HCT116 (cell line): Measurements from ENCODE around the gene GABBR2. TPM values are rescaled to one million over a fixed set of nuclear protein-coding genes. Genes with fewer than 3 reads are reported as not detected.

ENCODE experiments used
- ATAC-seq: fragments of 200-7000 bp; cut with Tn5 transposase; 2 replicates; pipeline ENCODE4 v1.9.1; 2020; ENCODE audit warnings: mild to moderate bottlenecking, moderate library complexity
- BruUV-seq: library from RNA; stranded (reverse); fragments of 400-500 nt; replicated peaks from 2 replicates; lab custom pipeline; 2021; lab: Mats Ljungman, UMichigan
- CTCF ChIA-PET: fragments of 300-600 bp; sonication (Branson Sonifier 250); formaldehyde crosslinking; loops from one replicate; lab custom pipeline; 2021; ENCODE audit warnings: antibody characterized with exemption; lab: Charles Lee
- POLR2A ChIA-PET: fragments of 300-600, 350-600 bp; sonication (Branson Sonifier 250); formaldehyde crosslinking; loops from one replicate; lab custom pipeline; 2021; ENCODE audit warnings: antibody characterized with exemption; lab: Charles Lee
- RAD21 ChIA-PET, 2 experiments: fragments of 300-600 bp; sonication (Branson Sonifier 250); formaldehyde crosslinking; loops; one replicate each; lab custom pipeline; 2023; ENCODE audit warnings: low total read pairs in 2 of 2; ENCODE audit not compliant: uncharacterized antibody in 2 of 2, unreplicated experiment in 2 of 2, low non-redundant PET in 1 of 2; lab: Charles Lee
- DNase-seq: peaks from one replicate; pipeline ENCODE4 v3.0.0-alpha.2; 2010; ENCODE audit warnings: low read depth, low spot score
- H2AFZ ChIP-seq: fragments of 200-600 bp; shearing (Covaris generic), sonication (generic); 2 replicates; pipeline ENCODE4 v1.6.1; 2017; ENCODE audit warnings: low read depth, mixed run types, mixed read lengths, antibody characterized with exemption, low read length; ENCODE audit not compliant: poor library complexity, severe bottlenecking
- H3K27ac ChIP-seq: 2 replicates; pipeline ENCODE4 v1.5.1; 2012; ENCODE audit warnings: low read depth, low read length
- H3K27me3 ChIP-seq: fragments of 200-600 bp; sonication (generic); 2 replicates; pipeline ENCODE4 v1.6.1; 2016; ENCODE audit warnings: mixed run types, low read length, mixed read lengths; ENCODE audit not compliant: insufficient read depth
- H3K36me3 ChIP-seq, 2 experiments: fragments of 200-500 bp in 1 of 2; fragments of 200-600 bp in 1 of 2; sonication (Bioruptor generic) in 1 of 2; sonication (generic) in 1 of 2; 2 replicates each; pipeline versions ENCODE4 v1.5.1 to v1.6.1; 2014 to 2016; ENCODE audit warnings: low read length in 2 of 2, inconsistent platforms in 1 of 2, mixed read lengths in 1 of 2, mixed run types in 1 of 2; ENCODE audit not compliant: insufficient read depth in 2 of 2, control insufficient read depth in 1 of 2
- H3K4me1 ChIP-seq, 2 experiments: fragments of 200-600 bp in 1 of 2; sonication (generic) in 1 of 2; 2 replicates each; pipeline versions ENCODE4 v1.5.1 to v1.6.1; 2012 to 2017; ENCODE audit warnings: low read length in 2 of 2, inconsistent platforms in 1 of 2, mild to moderate bottlenecking in 1 of 2, mixed read lengths in 1 of 2, mixed run types in 1 of 2, moderate library complexity in 1 of 2; ENCODE audit not compliant: insufficient read depth in 2 of 2, control insufficient read depth in 1 of 2
- H3K4me2 ChIP-seq: fragments of 200-600 bp; sonication (generic); 2 replicates; pipeline ENCODE4 v1.6.1; 2017; ENCODE audit warnings: mixed run types, low read length, mixed read lengths
- H3K4me3 ChIP-seq, 2 experiments: fragments of 200-600 bp in 1 of 2; sonication (generic) in 1 of 2; replicated peaks in 1 of 2; 2 replicates each; pipeline ENCODE4 v1.5.1; 2011 to 2016; ENCODE audit warnings: low read length in 2 of 2, control low read depth in 1 of 2, low read depth in 1 of 2, mild to moderate bottlenecking in 1 of 2, mixed read lengths in 1 of 2, mixed run types in 1 of 2
- H3K79me2 ChIP-seq: fragments of 200-600 bp; sonication (generic); 2 replicates; pipeline ENCODE4 v1.6.1; 2017; ENCODE audit warnings: mild to moderate bottlenecking, mixed run types, low read length, moderate library complexity, mixed read lengths; ENCODE audit not compliant: insufficient read depth
- H3K9ac ChIP-seq: fragments of 200-600 bp; sonication (generic); 2 replicates; pipeline ENCODE4 v1.6.1; 2016; ENCODE audit warnings: low read length, mixed read lengths
- H3K9me2 ChIP-seq: fragments of 200-600 bp; sonication (generic), shearing (Covaris generic); 2 replicates; pipeline ENCODE4 v1.6.1; 2017; ENCODE audit warnings: mixed run types, mild to moderate bottlenecking, moderate library complexity; ENCODE audit not compliant: insufficient read depth
- H3K9me3 ChIP-seq, 2 experiments: fragments of 200-500 bp in 1 of 2; fragments of 200-600 bp in 1 of 2; sonication (Bioruptor generic) in 1 of 2; sonication (generic) in 1 of 2; 2 replicates each; pipeline ENCODE4 v1.6.1; 2014 to 2017; ENCODE audit warnings: low read length in 2 of 2, mixed read lengths in 2 of 2, inconsistent platforms in 1 of 2, low read depth in 1 of 2, mild to moderate bottlenecking in 1 of 2, mixed run types in 1 of 2, moderate library complexity in 1 of 2; ENCODE audit not compliant: control insufficient read depth in 1 of 2, insufficient read depth in 1 of 2
- H4K20me1 ChIP-seq: fragments of 200-600 bp; sonication (generic), shearing (Covaris generic); 2 replicates; pipeline ENCODE4 v1.6.1; 2017; ENCODE audit warnings: mixed run types, mild to moderate bottlenecking, moderate library complexity; ENCODE audit not compliant: insufficient read depth
- CBX3 ChIP-seq: IDR thresholded peaks from 2 replicates; pipeline ENCODE4 v1.6.1; 2012; ENCODE audit warnings: low read depth
- EGR1 ChIP-seq: IDR thresholded peaks from 2 replicates; pipeline ENCODE4 v1.6.1; 2012; ENCODE audit warnings: low read depth
- ELF1 ChIP-seq: IDR thresholded peaks from 2 replicates; pipeline ENCODE4 v1.6.1; 2012; ENCODE audit warnings: low read depth, borderline replicate concordance
- EZH2 ChIP-seq: fragments of 200-600 bp; sonication (generic); IDR thresholded peaks from 2 replicates; pipeline ENCODE4 v1.6.1; 2017; ENCODE audit warnings: antibody characterized with exemption, mixed run types
- EZH2phosphoT487 ChIP-seq: fragments of 200-600 bp; IDR thresholded peaks from 2 replicates; pipeline ENCODE4 v1.6.1; 2018; ENCODE audit warnings: antibody characterized with exemption, borderline replicate concordance
- RAD21 ChIP-seq: IDR thresholded peaks from 2 replicates; pipeline ENCODE4 v1.6.1; 2012; ENCODE audit warnings: low read depth, mild to moderate bottlenecking
- SIN3A ChIP-seq: IDR thresholded peaks from 2 replicates; pipeline ENCODE4 v1.6.1; 2012; ENCODE audit warnings: low read depth
- SRF ChIP-seq: IDR thresholded peaks from 2 replicates; pipeline ENCODE4 v1.6.1; 2012; ENCODE audit warnings: low read depth
- ZFX ChIP-seq: fragments of 450-650 bp; IDR thresholded peaks from 2 replicates; pipeline ENCODE4 v1.6.1; 2017
- intact Hi-C: fragments of 100-400 bp; cut with micrococcal nuclease; formaldehyde crosslinking; loops from 2 replicates; pipeline ENCODE4 v1.10.0; 2022
- total RNA-seq: library from RNA; stranded (reverse); gene quantifications from one replicate; pipeline ENCODE4 v1.2.1, GENCODE V29; 2021; ENCODE audit not compliant: unreplicated experiment
- TF ChIP-seq, protein P1 (sequence below): IDR thresholded peaks from 2 replicates; pipeline ENCODE4 v1.6.1; 2012; ENCODE audit warnings: low read depth
- TF ChIP-seq, protein P2 (sequence below): IDR thresholded peaks from 2 replicates; pipeline ENCODE4 v1.6.1; 2012
- TF ChIP-seq, protein P3 (sequence below), 3 experiments: fragments of 200-600 bp in 1 of 3; sonication (generic) in 1 of 3; IDR thresholded peaks in 2 of 3; conservative IDR thresholded peaks in 1 of 3; 2 replicates each; pipeline ENCODE4 v1.5.1; 2012 to 2017; ENCODE audit warnings: low read depth in 2 of 3, low read length in 2 of 3, antibody characterized with exemption in 1 of 3, borderline replicate concordance in 1 of 3, control low read depth in 1 of 3, mild to moderate bottlenecking in 1 of 3, mixed read lengths in 1 of 3, mixed run types in 1 of 3, moderate library complexity in 1 of 3; ENCODE audit not compliant: insufficient read depth in 1 of 3

Gene GABBR2
- total RNA-seq, 1 experiment from 2014 or later: 0.15 TPM

DNA sequence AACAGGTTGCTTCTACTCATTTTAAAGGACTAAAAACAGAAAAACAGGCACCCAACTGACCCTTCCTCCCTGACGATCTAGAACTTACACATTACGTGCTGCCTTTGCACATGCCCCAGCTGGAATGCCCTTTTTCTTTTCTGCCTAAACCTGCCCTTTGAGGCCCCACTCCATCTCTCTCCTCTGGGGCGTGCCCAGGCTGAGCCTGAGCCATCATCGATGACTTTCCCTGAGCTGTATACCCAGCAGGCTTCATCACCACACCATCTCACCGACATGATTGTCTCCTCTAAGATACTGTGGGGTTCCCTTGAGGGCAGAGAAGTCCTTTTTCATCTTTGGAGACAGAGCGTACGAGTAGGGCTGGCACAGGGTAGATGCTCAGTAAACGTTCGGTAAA lies 24.1 kb upstream of the GABBR2 start:
- no peak overlapping the region for H2AFZ ChIP-seq
- no peaks in the 10 kb centered on the region for H3K9me2 ChIP-seq
- intact Hi-C loops: no loop called here
- no peaks in the 10 kb centered on the region for H4K20me1 ChIP-seq
- no peaks in the 10 kb centered on the region for H3K27me3 ChIP-seq
- H3K4me2 ChIP-seq: no peak overlapping the region
- peaks cover 0 to 7% of the 10 kb centered on the region in 2 experiments; a peak in 1 of 4 replicates for H3K36me3 ChIP-seq
- H3K9ac ChIP-seq: no peak overlapping the region
- ChIA-PET POLR2A (no interaction called here), CTCF (no interaction called here)
- H3K9me3 ChIP-seq: no peaks in the 10 kb centered on the region
- no peak for TF ChIP-seq SIN3A
- no peak for TF ChIP-seq SRF
- TF ChIP-seq RAD21: no peak
- no peak for TF ChIP-seq EZH2phosphoT487
- no peak for TF ChIP-seq ZFX
- TF ChIP-seq ELF1: no peak
- no peak for TF ChIP-seq EGR1
- TF ChIP-seq, protein P1, sequence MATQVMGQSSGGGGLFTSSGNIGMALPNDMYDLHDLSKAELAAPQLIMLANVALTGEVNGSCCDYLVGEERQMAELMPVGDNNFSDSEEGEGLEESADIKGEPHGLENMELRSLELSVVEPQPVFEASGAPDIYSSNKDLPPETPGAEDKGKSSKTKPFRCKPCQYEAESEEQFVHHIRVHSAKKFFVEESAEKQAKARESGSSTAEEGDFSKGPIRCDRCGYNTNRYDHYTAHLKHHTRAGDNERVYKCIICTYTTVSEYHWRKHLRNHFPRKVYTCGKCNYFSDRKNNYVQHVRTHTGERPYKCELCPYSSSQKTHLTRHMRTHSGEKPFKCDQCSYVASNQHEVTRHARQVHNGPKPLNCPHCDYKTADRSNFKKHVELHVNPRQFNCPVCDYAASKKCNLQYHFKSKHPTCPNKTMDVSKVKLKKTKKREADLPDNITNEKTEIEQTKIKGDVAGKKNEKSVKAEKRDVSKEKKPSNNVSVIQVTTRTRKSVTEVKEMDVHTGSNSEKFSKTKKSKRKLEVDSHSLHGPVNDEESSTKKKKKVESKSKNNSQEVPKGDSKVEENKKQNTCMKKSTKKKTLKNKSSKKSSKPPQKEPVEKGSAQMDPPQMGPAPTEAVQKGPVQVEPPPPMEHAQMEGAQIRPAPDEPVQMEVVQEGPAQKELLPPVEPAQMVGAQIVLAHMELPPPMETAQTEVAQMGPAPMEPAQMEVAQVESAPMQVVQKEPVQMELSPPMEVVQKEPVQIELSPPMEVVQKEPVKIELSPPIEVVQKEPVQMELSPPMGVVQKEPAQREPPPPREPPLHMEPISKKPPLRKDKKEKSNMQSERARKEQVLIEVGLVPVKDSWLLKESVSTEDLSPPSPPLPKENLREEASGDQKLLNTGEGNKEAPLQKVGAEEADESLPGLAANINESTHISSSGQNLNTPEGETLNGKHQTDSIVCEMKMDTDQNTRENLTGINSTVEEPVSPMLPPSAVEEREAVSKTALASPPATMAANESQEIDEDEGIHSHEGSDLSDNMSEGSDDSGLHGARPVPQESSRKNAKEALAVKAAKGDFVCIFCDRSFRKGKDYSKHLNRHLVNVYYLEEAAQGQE: no peak
- TF ChIP-seq CBX3: no peak
- TF ChIP-seq, protein P2, sequence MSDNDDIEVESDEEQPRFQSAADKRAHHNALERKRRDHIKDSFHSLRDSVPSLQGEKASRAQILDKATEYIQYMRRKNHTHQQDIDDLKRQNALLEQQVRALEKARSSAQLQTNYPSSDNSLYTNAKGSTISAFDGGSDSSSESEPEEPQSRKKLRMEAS: no peak
- TF ChIP-seq, protein P3, sequence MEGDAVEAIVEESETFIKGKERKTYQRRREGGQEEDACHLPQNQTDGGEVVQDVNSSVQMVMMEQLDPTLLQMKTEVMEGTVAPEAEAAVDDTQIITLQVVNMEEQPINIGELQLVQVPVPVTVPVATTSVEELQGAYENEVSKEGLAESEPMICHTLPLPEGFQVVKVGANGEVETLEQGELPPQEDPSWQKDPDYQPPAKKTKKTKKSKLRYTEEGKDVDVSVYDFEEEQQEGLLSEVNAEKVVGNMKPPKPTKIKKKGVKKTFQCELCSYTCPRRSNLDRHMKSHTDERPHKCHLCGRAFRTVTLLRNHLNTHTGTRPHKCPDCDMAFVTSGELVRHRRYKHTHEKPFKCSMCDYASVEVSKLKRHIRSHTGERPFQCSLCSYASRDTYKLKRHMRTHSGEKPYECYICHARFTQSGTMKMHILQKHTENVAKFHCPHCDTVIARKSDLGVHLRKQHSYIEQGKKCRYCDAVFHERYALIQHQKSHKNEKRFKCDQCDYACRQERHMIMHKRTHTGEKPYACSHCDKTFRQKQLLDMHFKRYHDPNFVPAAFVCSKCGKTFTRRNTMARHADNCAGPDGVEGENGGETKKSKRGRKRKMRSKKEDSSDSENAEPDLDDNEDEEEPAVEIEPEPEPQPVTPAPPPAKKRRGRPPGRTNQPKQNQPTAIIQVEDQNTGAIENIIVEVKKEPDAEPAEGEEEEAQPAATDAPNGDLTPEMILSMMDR (IDR thresholded peaks at IDR 0.05 in 2 of 3, conservative IDR thresholded peaks at IDR 0.05 in 1 of 3; ENCODE audit: borderline replicate concordance in 1 of 3, insufficient read depth in 1 of 3, low read depth in 2 of 3, low read length in 2 of 3): no peak
- TF ChIP-seq EZH2: no peak
- TF ChIP-seq, all 23 proteins: peak for 0
- no peak for ATAC-seq
- RAD21 ChIA-PET: no interaction called here
- BruUV-seq: no TSS peak
- Histone ChIP-seq H3K4me3 (no peak overlapping the region), H3K79me2 (no peaks in the 10 kb centered on the region), H3K4me1 (no peaks in the 10 kb centered on the region), H3K27ac (no peak overlapping the region)
- no peak for DNase-seq
